PC-3 (cell line): ENCODE data around the gene CHMP4B. TPM values are rescaled to one million over a fixed set of nuclear protein-coding genes. Genes with fewer than 3 reads are reported as not detected.

Experiments used
- ATAC-seq: fragments of 200-7000 bp; cut with Tn5 transposase; 2 replicates; pipeline ENCODE4 v1.9.1; 2020; ENCODE audit warnings: mild to moderate bottlenecking, moderate library complexity
- BruUV-seq: library from RNA; stranded (reverse); fragments of 400-500 nt; replicated peaks from 2 replicates; lab custom pipeline; 2021; lab: Mats Ljungman, UMichigan
- CTCF ChIA-PET: fragments of 300-600 bp; sonication (Branson Sonifier 250); formaldehyde crosslinking; loops from one replicate; lab custom pipeline; 2022; ENCODE audit warnings: antibody characterized with exemption; lab: Charles Lee
- POLR2A ChIA-PET: fragments of 300-600 bp; sonication (Branson Sonifier 250); formaldehyde crosslinking; loops from one replicate; lab custom pipeline; 2022; ENCODE audit warnings: antibody characterized with exemption; ENCODE audit not compliant: unreplicated experiment; lab: Charles Lee
- DNase-seq: peaks from one replicate; pipeline ENCODE4 v3.0.0-alpha.2; 2015
- H2AFZ ChIP-seq: fragments of 300-600 bp; sonication (generic); 2 replicates; pipeline ENCODE4 v1.6.0; 2016; ENCODE audit warnings: antibody characterized with exemption, low read length
- H3F3A ChIP-seq: fragments of 300-600 bp; sonication (generic); one replicate; pipeline ENCODE4 v1.6.0; 2017; ENCODE audit warnings: antibody characterized with exemption, low read length, control low read depth, mild to moderate bottlenecking; ENCODE audit not compliant: unreplicated experiment
- H3K27ac ChIP-seq: fragments of 300-600 bp; sonication (generic); 2 replicates; pipeline ENCODE4 v1.5.1; 2016; ENCODE audit warnings: mild to moderate bottlenecking, low read length
- H3K27me3 ChIP-seq: fragments of 300-600 bp; sonication (generic); 2 replicates; pipeline ENCODE4 v1.6.1; 2016; ENCODE audit warnings: low read length, mixed read lengths
- H3K36me3 ChIP-seq: fragments of 300-600 bp; sonication (generic); 2 replicates; pipeline ENCODE4 v1.6.1; 2016; ENCODE audit warnings: low read depth, mixed run types, low read length, mixed read lengths
- H3K4me1 ChIP-seq: fragments of 300-600 bp; sonication (generic); 2 replicates; pipeline ENCODE4 v1.5.1; 2016; ENCODE audit warnings: low read length; ENCODE audit not compliant: insufficient read depth
- H3K4me2 ChIP-seq: fragments of 300-600 bp; sonication (generic); 2 replicates; pipeline ENCODE4 v1.6.0; 2016; ENCODE audit warnings: low read length
- H3K4me3 ChIP-seq: fragments of 300-600 bp; sonication (generic); 2 replicates; pipeline ENCODE4 v1.5.1; 2016; ENCODE audit warnings: mild to moderate bottlenecking, low read length, mixed read lengths
- H3K79me2 ChIP-seq: fragments of 300-600 bp; sonication (generic); 2 replicates; pipeline ENCODE4 v1.6.1; 2017; ENCODE audit warnings: low read length, mixed read lengths
- H3K9ac ChIP-seq: fragments of 300-600 bp; sonication (generic); 2 replicates; pipeline ENCODE4 v1.6.0; 2016; ENCODE audit warnings: mild to moderate bottlenecking, low read length
- H3K9me2 ChIP-seq: fragments of 300-600 bp; sonication (generic); replicated peaks from 2 replicates; pipeline ENCODE4 v1.6.1; 2016; ENCODE audit warnings: mixed run types, low read length, mixed read lengths
- H3K9me3 ChIP-seq: fragments of 300-600 bp; sonication (generic); 2 replicates; pipeline ENCODE4 v1.6.1; 2016; ENCODE audit warnings: low read length, mixed read lengths
- H4K20me1 ChIP-seq: fragments of 300-600 bp; sonication (generic); 2 replicates; pipeline ENCODE4 v1.6.1; 2016; ENCODE audit warnings: low read length, mixed read lengths
- EZH2 ChIP-seq: fragments of 300-600 bp; sonication (generic); IDR thresholded peaks from one replicate; pipeline ENCODE4 v1.6.1; 2017; ENCODE audit warnings: antibody characterized with exemption, mild to moderate bottlenecking, low read length; ENCODE audit not compliant: unreplicated experiment
- EZH2phosphoT487 ChIP-seq: fragments of 300-600 bp; sonication (generic); IDR thresholded peaks from 2 replicates; pipeline ENCODE4 v1.6.1; 2018; ENCODE audit warnings: mild to moderate bottlenecking, antibody characterized with exemption, low read length, borderline replicate concordance
- intact Hi-C: fragments of 100-400 bp; cut with micrococcal nuclease; formaldehyde crosslinking; loops from 2 replicates; pipeline ENCODE4 v1.9.0; 2023
- total RNA-seq: library from RNA; depleted of rRNA; stranded (reverse); fragments of >200 nt; gene quantifications from 2 replicates; pipeline ENCODE4 v1.2.3, GENCODE V29; 2014
- TF ChIP-seq, protein P1 (sequence below): fragments of 300-600 bp; sonication (generic); conservative IDR thresholded peaks from 2 replicates; pipeline ENCODE4 v1.5.1; 2017; ENCODE audit warnings: antibody characterized with exemption, low read depth, mild to moderate bottlenecking, low read length

CHMP4B gene
- total RNA-seq, 1 experiment from 2014 or later, result 68.8 TPM

DNA sequence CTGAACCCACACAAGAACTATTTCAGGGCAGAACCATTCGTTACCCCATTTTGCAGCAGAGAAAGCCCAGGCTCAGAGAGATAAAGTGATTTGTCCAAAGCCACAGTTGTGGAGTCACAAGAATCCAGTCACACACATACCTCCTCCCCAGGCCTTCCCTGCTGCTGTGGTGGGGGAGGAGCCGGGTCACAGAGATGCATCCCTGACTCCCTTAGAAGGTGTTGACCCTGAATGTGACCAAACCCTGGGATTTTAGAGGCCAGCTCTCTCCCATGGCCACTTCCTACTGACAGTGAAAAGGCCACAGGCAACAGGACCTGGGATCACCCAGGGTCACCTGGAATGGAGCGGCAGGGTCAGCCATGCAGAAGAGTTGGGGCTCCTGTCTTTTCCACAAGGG, 48.6 kb downstream of the CHMP4B start:
- Histone ChIP-seq H3K4me2 (no peak overlapping the region), H3K27me3 (no peaks in the 10 kb centered on the region), H3K79me2 (no peaks in the 10 kb centered on the region), H3K4me1 (peaks cover 4% of the 10 kb centered on the region; the same call in 1 of the 2 replicates), H3K9me3 (no peaks in the 10 kb centered on the region), H3F3A (no peaks in the 10 kb centered on the region), H3K27ac (no peak overlapping the region), H2AFZ (no peak overlapping the region), H3K9me2 (no peaks in the 10 kb centered on the region), H3K36me3 (0 out of 2 replicates have a peak, but pooled peaks cover 3% of the 10 kb centered on the region), H3K4me3 (no peak overlapping the region), H3K9ac (no peak overlapping the region), H4K20me1 (no peaks in the 10 kb centered on the region)
- no peak for DNase-seq
- ChIA-PET CTCF (no interaction called here), POLR2A (no interaction called here)
- TF ChIP-seq, protein P1, sequence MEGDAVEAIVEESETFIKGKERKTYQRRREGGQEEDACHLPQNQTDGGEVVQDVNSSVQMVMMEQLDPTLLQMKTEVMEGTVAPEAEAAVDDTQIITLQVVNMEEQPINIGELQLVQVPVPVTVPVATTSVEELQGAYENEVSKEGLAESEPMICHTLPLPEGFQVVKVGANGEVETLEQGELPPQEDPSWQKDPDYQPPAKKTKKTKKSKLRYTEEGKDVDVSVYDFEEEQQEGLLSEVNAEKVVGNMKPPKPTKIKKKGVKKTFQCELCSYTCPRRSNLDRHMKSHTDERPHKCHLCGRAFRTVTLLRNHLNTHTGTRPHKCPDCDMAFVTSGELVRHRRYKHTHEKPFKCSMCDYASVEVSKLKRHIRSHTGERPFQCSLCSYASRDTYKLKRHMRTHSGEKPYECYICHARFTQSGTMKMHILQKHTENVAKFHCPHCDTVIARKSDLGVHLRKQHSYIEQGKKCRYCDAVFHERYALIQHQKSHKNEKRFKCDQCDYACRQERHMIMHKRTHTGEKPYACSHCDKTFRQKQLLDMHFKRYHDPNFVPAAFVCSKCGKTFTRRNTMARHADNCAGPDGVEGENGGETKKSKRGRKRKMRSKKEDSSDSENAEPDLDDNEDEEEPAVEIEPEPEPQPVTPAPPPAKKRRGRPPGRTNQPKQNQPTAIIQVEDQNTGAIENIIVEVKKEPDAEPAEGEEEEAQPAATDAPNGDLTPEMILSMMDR, result no peak
- TF ChIP-seq EZH2phosphoT487, result no peak
- TF ChIP-seq EZH2, result no peak
- intact Hi-C loops, result no loop called here
- BruUV-seq, result no TSS peak
- no peak for ATAC-seq

DNA sequence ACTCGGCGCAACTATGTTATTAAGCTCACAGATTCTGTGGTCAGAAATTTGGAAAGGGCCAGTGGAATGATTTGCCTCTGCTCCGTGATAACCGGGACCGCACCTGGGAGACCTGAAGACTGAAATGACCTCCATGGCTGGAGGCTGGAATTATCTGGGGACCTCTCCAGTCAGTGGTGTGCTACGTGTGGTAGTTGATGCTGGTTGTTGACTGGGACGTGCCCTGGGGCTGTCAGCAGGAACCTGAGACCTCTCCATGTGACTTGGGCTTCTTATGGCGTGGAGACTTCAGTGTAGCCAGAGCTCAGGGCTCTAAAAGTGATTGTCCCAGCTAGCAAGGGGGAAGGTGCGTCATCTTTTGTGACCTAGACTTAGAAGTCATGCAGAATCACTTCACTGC, 50.3 kb downstream of the CHMP4B start:
- no peaks in the 10 kb centered on the region for H3K79me2 ChIP-seq
- no TSS peak for BruUV-seq
- no peak overlapping the region for H3K27ac ChIP-seq
- POLR2A ChIA-PET, result no interaction called here
- no peaks in the 10 kb centered on the region for H3F3A ChIP-seq
- H3K27me3 ChIP-seq, result no peaks in the 10 kb centered on the region
- H3K9ac ChIP-seq, result no peak overlapping the region
- CTCF ChIA-PET, result no interaction called here
- H4K20me1 ChIP-seq, result no peaks in the 10 kb centered on the region
- no peak overlapping the region for H3K4me3 ChIP-seq
- H3K36me3 ChIP-seq, result no peaks in the 10 kb centered on the region
- no peak overlapping the region for H3K4me2 ChIP-seq
- no peak overlapping the region for H2AFZ ChIP-seq
- H3K4me1 ChIP-seq, result peaks cover 4% of the 10 kb centered on the region; the same call in 1 of the 2 replicates
- no peaks in the 10 kb centered on the region for H3K9me2 ChIP-seq
- DNase-seq, result no peak
- no peak for ATAC-seq
- intact Hi-C loops, result no loop called here
- TF ChIP-seq EZH2phosphoT487 (no peak), EZH2 (no peak)
- TF ChIP-seq, protein P1, result no peak
- H3K9me3 ChIP-seq, result no peaks in the 10 kb centered on the region

DNA sequence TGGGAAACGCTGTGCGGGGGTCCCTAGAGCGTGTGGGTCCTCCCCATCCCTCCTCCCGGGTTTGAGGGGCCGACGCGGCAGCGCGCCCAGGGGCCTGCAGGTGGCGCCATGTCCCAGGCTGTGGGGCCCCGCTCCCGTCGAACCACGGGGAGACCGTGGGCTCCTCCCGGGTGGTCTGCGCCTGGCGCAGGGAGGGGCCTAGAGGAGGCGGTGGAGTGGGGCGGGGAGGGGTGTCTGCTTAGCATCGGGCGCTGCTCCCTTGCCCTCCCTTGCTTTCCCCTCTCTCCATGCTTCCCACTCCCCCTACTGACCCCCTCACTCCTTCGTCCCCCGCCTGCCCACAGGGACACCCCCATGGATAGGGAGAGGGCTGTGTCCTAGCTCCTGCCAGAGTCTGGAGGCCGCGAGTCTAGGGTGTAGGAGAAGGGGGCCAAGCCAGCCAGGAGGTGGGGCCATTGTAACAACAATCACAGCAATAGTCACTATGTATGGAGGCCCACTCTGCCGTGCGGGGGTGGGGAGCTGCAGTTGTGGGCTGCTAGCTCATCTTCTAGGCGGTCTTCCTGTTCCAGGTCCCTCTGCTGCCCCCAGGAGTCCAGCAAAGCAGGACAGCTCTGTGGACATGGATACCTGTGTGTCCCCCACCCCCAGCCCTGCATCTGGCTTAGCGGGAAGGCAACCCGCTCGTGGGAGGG, 51.7 kb downstream of the CHMP4B start:
- Histone ChIP-seq H3K9me2 (no peaks in the 10 kb centered on the region), H3F3A (no peaks in the 10 kb centered on the region), H3K36me3 (no peaks in the 10 kb centered on the region), H3K4me1 (peaks cover 4% of the 10 kb centered on the region; the same call in 1 of the 2 replicates), H3K4me3 (peak overlapping the region; percentile 35; the same call in 1 of the 2 replicates), H4K20me1 (no peaks in the 10 kb centered on the region), H3K9me3 (no peaks in the 10 kb centered on the region), H3K79me2 (no peaks in the 10 kb centered on the region), H3K27ac (no peak overlapping the region), H3K4me2 (peak overlapping the region; percentile 61), H3K9ac (no peak overlapping the region), H3K27me3 (no peaks in the 10 kb centered on the region), H2AFZ (peak overlapping the region; percentile 72)
- DNase-seq, result peak; percentile 49
- TF ChIP-seq EZH2, result no peak
- no peak for TF ChIP-seq EZH2phosphoT487
- TF ChIP-seq, protein P1, result peak; percentile 88
- peak; percentile 69 for ATAC-seq
- ChIA-PET CTCF (interaction anchor here (0.5 to 1.4 kb wide), 3 partner anchors 159 to 173 kb away, joined by 4 to 13 read pairs (median 8); no protein-coding TSS in a partner anchor), POLR2A (no interaction called here)
- no TSS peak for BruUV-seq
- intact Hi-C loops, result loop anchor here (1.0 to 2.0 kb wide), 3 partner anchors 160 to 266 kb away; no protein-coding TSS in a partner anchor
